ENCODE results near the gene EHD3.

- TF ChIP-seq CTCF (IDR thresholded peaks at IDR 0.05; ENCODE audit: insufficient read depth, low read length) (no peak), POLR2AphosphoS5 (IDR thresholded peaks at IDR 0.05; ENCODE audit: low read depth) (no peak), GABPA (IDR thresholded peaks at IDR 0.05; ENCODE audit: low read depth) (no peak), REST (IDR thresholded peaks at IDR 0.05; ENCODE audit: insufficient replicate concordance, low read depth) (no peak), SPI1 (IDR thresholded peaks at IDR 0.05; ENCODE audit: borderline replicate concordance, low read depth) (no peak)
Measured at GRCh38 chr2:31202833-31203232, 31.1 kb upstream of the EHD3 start.
